Activated T-helper 2 cell treated with anti-CD3 and anti-CD28 coated beads, Interferon-gamma antibody, Interleukin-2, Interleukin-4, amounts not matched to agents 10 μg/mL and 5 μg/mL and 100 μg/mL, durations not matched to agents 14 hours and 24 hours and 36 hours (primary cell): Measurements from ENCODE around the gene SHANK2. TPM values are rescaled to one million over a fixed set of nuclear protein-coding genes. Genes with fewer than 3 reads are reported as not detected.

Experiments used
- DNase-seq: peaks from one replicate; pipeline ENCODE4 v3.0.0; 2021; ENCODE audit warnings: low spot score
- H3K27ac Mint-ChIP-seq: one replicate; pipeline ENCODE4 v1.8.0; 2021; ENCODE audit warnings: mixed read lengths
- H3K27me3 Mint-ChIP-seq: one replicate; pipeline ENCODE4 v1.8.0; 2021; ENCODE audit warnings: low read depth, mixed read lengths
- H3K36me3 Mint-ChIP-seq: one replicate; pipeline ENCODE4 v1.8.0; 2021; ENCODE audit warnings: low read depth, mixed read lengths
- H3K4me1 Mint-ChIP-seq: one replicate; pipeline ENCODE4 v1.8.0; 2021; ENCODE audit warnings: low read depth, mixed read lengths
- H3K4me3 Mint-ChIP-seq: one replicate; pipeline ENCODE4 v1.8.0; 2021; ENCODE audit warnings: low read depth, mild to moderate bottlenecking, moderate library complexity, mixed read lengths
- H3K9me3 Mint-ChIP-seq: one replicate; pipeline ENCODE4 v1.8.0; 2021; ENCODE audit warnings: mixed read lengths
- intact Hi-C: fragments of 100-400 bp; cut with micrococcal nuclease; formaldehyde crosslinking; loops from one replicate; pipeline ENCODE4 v1.15.1; 2023
- total RNA-seq: library from RNA; stranded (reverse); gene quantifications from 2 replicates; pipeline ENCODE4 v1.2.3, GENCODE V29; 2022

SHANK2 gene
- total RNA-seq, 1 donor from 2014 or later = not detected

GRCh38 chr11:71263386-71263785 is 11.0 kb upstream of the SHANK2 start:
- no peaks in the 10 kb centered on the region for H3K27me3 Mint-ChIP-seq
- H3K4me1 Mint-ChIP-seq = no peaks in the 10 kb centered on the region
- no peaks in the 10 kb centered on the region for H3K36me3 Mint-ChIP-seq
- H3K9me3 Mint-ChIP-seq = peaks cover 2% of the 10 kb centered on the region
- intact Hi-C loops = no loop called here
- DNase-seq = no peak
- no peak overlapping the region for H3K27ac Mint-ChIP-seq
- H3K4me3 Mint-ChIP-seq = no peak overlapping the region

- Mint-ChIP-seq H3K27me3 (peaks cover 26% of the 10 kb centered on the region), H3K27ac (no peak overlapping the region), H3K4me3 (no peak overlapping the region), H3K9me3 (peaks cover 4% of the 10 kb centered on the region), H3K36me3 (no peaks in the 10 kb centered on the region), H3K4me1 (no peaks in the 10 kb centered on the region)
- intact Hi-C loops = no loop called here
- DNase-seq = no peak
Measured at GRCh38 chr11:71255800-71256479, 3.6 kb upstream of the SHANK2 start.

GRCh38 chr11:71255323-71255722 is 2.9 kb upstream of the SHANK2 start:
- Mint-ChIP-seq H3K4me3 (no peak overlapping the region), H3K27ac (no peak overlapping the region), H3K4me1 (no peaks in the 10 kb centered on the region), H3K9me3 (peaks cover 4% of the 10 kb centered on the region), H3K27me3 (peaks cover 32% of the 10 kb centered on the region), H3K36me3 (no peaks in the 10 kb centered on the region)
- intact Hi-C loops = no loop called here
- no peak for DNase-seq

GRCh38 chr11:71253794-71254193 is 1.4 kb upstream of the SHANK2 start:
- no peaks in the 10 kb centered on the region for H3K4me1 Mint-ChIP-seq
- no peak for DNase-seq
- H3K9me3 Mint-ChIP-seq = peaks cover 4% of the 10 kb centered on the region
- no peaks in the 10 kb centered on the region for H3K36me3 Mint-ChIP-seq
- no peak overlapping the region for H3K4me3 Mint-ChIP-seq
- no peak overlapping the region for H3K27ac Mint-ChIP-seq
- intact Hi-C loops = no loop called here
- H3K27me3 Mint-ChIP-seq = peaks cover 43% of the 10 kb centered on the region

DNA sequence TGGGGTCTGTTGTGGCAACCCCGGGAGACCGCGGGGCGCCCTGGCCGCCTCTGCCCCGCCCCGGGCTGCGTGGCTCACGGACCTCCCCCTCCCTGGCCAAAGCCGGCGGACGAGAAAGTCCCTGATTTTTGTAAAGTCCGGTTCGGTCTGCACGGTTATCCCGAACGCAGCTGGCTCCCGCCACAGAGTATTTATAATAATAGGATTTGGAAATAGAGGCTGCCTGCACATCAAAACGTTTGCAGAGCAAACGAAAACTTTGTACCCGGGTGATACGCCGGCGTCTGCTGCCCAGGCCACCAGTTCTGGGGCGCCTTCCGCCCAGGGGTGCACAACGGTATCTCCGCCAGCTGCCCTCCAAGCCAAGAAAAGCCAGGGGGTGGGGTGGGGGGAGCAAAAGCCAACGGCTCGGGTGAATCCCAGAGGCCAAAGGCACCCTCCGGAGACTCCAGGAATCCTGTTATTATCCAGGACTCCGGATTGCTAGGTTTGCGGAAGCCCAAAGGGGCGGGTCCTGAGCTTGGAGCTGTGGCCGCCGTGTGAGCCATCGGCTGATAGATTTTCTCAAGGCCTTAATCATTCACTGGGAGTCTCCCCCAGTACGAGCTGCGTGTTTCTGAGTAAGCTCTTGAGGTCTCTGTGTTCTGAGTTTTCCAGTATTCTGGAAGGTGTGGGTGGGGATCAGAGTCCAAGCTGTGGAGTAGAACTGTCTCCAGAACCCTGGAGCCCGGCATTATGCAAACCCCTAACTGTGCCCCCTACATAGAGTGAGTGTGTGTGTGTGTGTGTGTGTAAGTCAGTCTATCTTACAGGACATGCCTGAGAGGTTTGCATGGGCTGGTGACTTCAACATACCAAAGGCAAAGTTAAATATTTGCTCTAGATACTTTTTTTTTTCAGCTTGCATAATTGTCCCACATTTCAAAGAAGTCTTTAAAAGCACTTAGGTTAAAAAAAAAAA is 673 bp upstream of the SHANK2 start:
- no peak overlapping the region for H3K4me3 Mint-ChIP-seq
- no peak for DNase-seq
- no peaks in the 10 kb centered on the region for H3K9me3 Mint-ChIP-seq
- H3K27ac Mint-ChIP-seq = no peak overlapping the region
- H3K4me1 Mint-ChIP-seq = no peaks in the 10 kb centered on the region
- intact Hi-C loops = no loop called here
- peaks cover 48% of the 10 kb centered on the region for H3K27me3 Mint-ChIP-seq
- no peaks in the 10 kb centered on the region for H3K36me3 Mint-ChIP-seq

- no peaks in the 10 kb centered on the region for H3K9me3 Mint-ChIP-seq
- peaks cover 48% of the 10 kb centered on the region for H3K27me3 Mint-ChIP-seq
- H3K4me3 Mint-ChIP-seq = no peak overlapping the region
- no peak overlapping the region for H3K27ac Mint-ChIP-seq
- no peaks in the 10 kb centered on the region for H3K36me3 Mint-ChIP-seq
- no peaks in the 10 kb centered on the region for H3K4me1 Mint-ChIP-seq
- intact Hi-C loops = no loop called here
- no peak for DNase-seq
Measured at GRCh38 chr11:71251761-71252268, 562 bp downstream of the SHANK2 start.

DNA sequence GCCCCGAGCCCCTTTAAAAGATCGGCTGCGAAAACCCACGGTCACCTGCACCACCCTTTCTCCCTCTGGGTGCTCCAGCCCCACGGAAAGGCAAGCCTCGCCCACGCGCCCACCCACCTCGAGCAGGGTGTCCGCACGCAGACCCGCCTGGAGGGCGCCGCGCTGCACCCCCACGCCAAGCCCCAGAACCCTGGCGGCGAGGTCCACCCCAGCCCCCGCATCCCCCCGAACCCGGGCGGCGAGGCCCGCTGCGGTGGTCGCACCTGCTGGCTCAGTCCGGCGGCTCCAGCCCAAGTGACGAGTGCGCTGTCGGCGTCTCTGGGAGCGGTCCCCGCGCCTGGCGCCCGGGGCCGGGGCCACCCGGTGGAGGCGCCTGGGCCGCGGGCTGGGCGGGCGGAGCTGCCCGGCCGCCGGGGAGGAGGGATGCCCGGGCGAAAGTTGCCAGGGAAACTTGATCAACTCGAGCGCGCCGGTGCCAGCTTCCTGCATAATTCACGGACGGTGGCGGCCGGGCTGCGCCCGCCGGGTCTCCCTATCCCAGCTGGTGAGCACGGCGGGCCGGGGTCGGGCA is 1.1 kb downstream of the SHANK2 start:
- H3K4me3 Mint-ChIP-seq = no peak overlapping the region

GRCh38 chr11:71250523-71251150 is 1.7 kb downstream of the SHANK2 start:
- no peak overlapping the region for H3K4me3 Mint-ChIP-seq
- no peak for DNase-seq
- H3K36me3 Mint-ChIP-seq = no peaks in the 10 kb centered on the region
- no peak overlapping the region for H3K27ac Mint-ChIP-seq
- H3K4me1 Mint-ChIP-seq = no peaks in the 10 kb centered on the region
- no peaks in the 10 kb centered on the region for H3K9me3 Mint-ChIP-seq
- H3K27me3 Mint-ChIP-seq = peaks cover 47% of the 10 kb centered on the region
- intact Hi-C loops = no loop called here

More for the DNA sequence above, 1.1 kb downstream of the SHANK2 start:
- H3K4me1 Mint-ChIP-seq = no peaks in the 10 kb centered on the region
- DNase-seq = no peak
- no peaks in the 10 kb centered on the region for H3K9me3 Mint-ChIP-seq
- intact Hi-C loops = no loop called here
- no peak overlapping the region for H3K27ac Mint-ChIP-seq
- peaks cover 48% of the 10 kb centered on the region for H3K27me3 Mint-ChIP-seq
- no peaks in the 10 kb centered on the region for H3K36me3 Mint-ChIP-seq

DNA sequence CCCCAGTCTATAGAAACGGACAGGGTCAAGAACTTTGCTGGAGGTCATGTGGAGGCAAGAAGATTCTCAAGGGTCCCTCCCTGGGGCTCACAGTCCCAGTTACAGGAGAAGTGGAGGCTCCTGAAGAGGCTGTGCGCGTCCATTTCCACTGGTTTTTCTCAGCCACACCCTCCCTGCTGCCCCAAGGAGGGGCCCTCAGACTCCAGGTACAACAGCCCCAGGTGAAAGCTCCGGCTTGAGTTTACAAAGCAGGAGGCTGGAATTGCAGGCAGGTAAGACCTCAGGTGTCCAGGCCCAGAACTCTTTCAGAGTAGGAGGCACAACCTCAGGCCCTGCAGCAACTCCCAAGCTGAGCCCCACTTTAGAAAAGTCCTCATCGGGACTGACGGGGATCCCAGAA is 3.1 kb downstream of the SHANK2 start:
- Mint-ChIP-seq H3K4me1 (no peaks in the 10 kb centered on the region), H3K27ac (no peak overlapping the region), H3K27me3 (peaks cover 41% of the 10 kb centered on the region), H3K4me3 (no peak overlapping the region), H3K36me3 (no peaks in the 10 kb centered on the region), H3K9me3 (no peaks in the 10 kb centered on the region)
- no peak for DNase-seq
- intact Hi-C loops = no loop called here

DNA sequence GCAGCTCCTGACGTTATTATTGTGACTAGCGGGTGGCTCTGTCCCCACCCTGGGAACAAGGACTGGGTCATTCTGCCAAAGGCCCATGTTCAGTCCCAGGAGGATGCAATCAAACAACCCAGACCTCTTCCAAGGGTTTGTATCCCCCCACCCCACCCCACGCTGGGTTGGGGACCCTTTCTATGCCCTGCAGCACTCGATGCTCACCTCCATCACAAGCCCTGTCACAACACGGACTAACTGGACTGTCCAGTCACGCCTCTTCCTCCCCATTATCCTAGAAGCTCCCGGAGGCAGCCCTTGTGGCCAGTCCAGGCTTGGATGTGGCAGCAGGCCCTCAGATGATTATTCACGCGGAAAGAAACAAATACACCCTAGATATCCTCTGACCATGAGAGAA is 3.7 kb downstream of the SHANK2 start:
- Mint-ChIP-seq H3K9me3 (no peaks in the 10 kb centered on the region), H3K27ac (no peak overlapping the region), H3K4me3 (no peak overlapping the region), H3K36me3 (no peaks in the 10 kb centered on the region), H3K4me1 (no peaks in the 10 kb centered on the region), H3K27me3 (peaks cover 35% of the 10 kb centered on the region)
- intact Hi-C loops = no loop called here
- no peak for DNase-seq

GRCh38 chr11:71248251-71248570 is 4.2 kb downstream of the SHANK2 start:
- Mint-ChIP-seq H3K9me3 (no peaks in the 10 kb centered on the region), H3K4me3 (no peak overlapping the region), H3K36me3 (no peaks in the 10 kb centered on the region), H3K27me3 (peaks cover 30% of the 10 kb centered on the region), H3K27ac (no peak overlapping the region), H3K4me1 (no peaks in the 10 kb centered on the region)
- no peak for DNase-seq
- intact Hi-C loops = no loop called here

GRCh38 chr11:71247551-71248250 is 4.7 kb downstream of the SHANK2 start:
- no peak overlapping the region for H3K4me3 Mint-ChIP-seq
- no peaks in the 10 kb centered on the region for H3K4me1 Mint-ChIP-seq
- intact Hi-C loops = no loop called here
- peaks cover 25% of the 10 kb centered on the region for H3K27me3 Mint-ChIP-seq
- H3K27ac Mint-ChIP-seq = no peak overlapping the region
- H3K36me3 Mint-ChIP-seq = no peaks in the 10 kb centered on the region
- DNase-seq = no peak
- no peaks in the 10 kb centered on the region for H3K9me3 Mint-ChIP-seq
